ENCODE results near the gene TMEM163.
A peak's percentile ranks its signal among the peaks of the same experiment; 100 is the strongest.

TMEM163 gene

DNA sequence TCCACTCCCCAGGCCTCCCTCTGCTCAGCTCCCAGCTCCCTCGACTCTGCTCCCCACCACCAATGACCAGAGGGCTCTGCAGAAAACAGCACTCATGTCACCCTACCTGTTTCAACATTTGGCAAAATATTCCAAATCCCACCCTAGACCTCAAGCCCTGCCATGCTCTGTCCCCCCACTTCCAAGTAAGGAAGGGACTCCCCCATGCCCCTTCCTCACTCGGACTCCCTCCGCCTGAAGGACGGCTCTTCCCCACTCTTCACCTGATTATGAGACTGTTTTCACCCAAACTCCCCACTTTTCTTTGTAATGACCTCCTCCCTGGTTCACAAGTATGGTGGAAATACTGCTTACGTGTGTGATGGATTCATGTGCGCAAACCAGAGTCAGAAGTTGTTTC is 256.5 kb downstream of the TMEM163 start (continued):
- TF ChIP-seq ZNF280C (tag by site-specific recombination; IDR thresholded peaks at IDR 0.05), result no peak
- no peak for TF ChIP-seq ZNF350 (tag by site-specific recombination; IDR thresholded peaks at IDR 0.05)
- no peak for TF ChIP-seq ZNF544 (tag by site-specific recombination; IDR thresholded peaks at IDR 0.05)
- TF ChIP-seq, protein P1, sequence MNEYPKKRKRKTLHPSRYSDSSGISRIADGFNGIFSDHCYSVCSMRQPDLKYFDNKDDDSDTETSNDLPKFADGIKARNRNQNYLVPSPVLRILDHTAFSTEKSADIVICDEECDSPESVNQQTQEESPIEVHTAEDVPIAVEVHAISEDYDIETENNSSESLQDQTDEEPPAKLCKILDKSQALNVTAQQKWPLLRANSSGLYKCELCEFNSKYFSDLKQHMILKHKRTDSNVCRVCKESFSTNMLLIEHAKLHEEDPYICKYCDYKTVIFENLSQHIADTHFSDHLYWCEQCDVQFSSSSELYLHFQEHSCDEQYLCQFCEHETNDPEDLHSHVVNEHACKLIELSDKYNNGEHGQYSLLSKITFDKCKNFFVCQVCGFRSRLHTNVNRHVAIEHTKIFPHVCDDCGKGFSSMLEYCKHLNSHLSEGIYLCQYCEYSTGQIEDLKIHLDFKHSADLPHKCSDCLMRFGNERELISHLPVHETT (tag by site-specific recombination; IDR thresholded peaks at IDR 0.05), result no peak
- TF ChIP-seq KLF7 (tag by site-specific recombination; IDR thresholded peaks at IDR 0.05; ENCODE audit: borderline replicate concordance), result no peak
- TF ChIP-seq RBAK (tag by site-specific recombination; IDR thresholded peaks at IDR 0.05), result no peak
- no peak for TF ChIP-seq ZNF585B (tag by site-specific recombination; IDR thresholded peaks at IDR 0.05)
- no peak for TF ChIP-seq TSHZ1 (tag by site-specific recombination; IDR thresholded peaks at IDR 0.05; ENCODE audit: borderline replicate concordance)

DNA sequence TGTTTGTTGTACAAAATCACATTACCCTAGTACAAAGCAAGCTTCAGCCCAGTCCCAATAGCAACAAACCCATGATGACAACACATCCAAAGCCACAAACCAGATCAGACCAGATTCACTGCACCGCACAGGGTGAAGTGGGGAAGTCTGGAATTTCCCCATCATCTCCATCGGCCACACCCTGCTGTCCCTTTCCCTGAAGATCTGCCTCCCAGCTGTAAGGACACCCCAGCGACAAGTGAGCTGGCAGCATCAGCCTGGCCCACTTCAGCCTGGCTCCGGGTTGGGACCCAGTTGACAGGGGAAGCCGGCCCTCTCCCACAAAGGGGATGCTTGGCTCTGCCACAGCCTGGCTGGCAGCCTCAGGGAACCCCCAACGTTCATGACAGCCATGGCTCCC is 257.3 kb downstream of the TMEM163 start:
- no peak overlapping the region for H3K27ac ChIP-seq (ENCODE audit: extremely low read depth, low read depth, low read length)
- no peak for TF ChIP-seq ZNF560 (tag by site-specific recombination; IDR thresholded peaks at IDR 0.05; ENCODE audit: borderline replicate concordance)
- TF ChIP-seq SCRT2 (tag by site-specific recombination; IDR thresholded peaks at IDR 0.05), result 0 out of 2 replicates have a peak, but pooled peaks have one; percentile 12
- TF ChIP-seq ZNF391 (tag by site-specific recombination; IDR thresholded peaks at IDR 0.05; ENCODE audit: borderline replicate concordance, low read depth), result no peak
- no peak for TF ChIP-seq ZSCAN16 (tag by site-specific recombination; IDR thresholded peaks at IDR 0.05)
- TF ChIP-seq YY1 (tag by site-specific recombination; IDR thresholded peaks at IDR 0.05), result no peak
- TF ChIP-seq ZNF169 (tag by site-specific recombination; IDR thresholded peaks at IDR 0.05), result no peak
- no peaks in the 10 kb centered on the region for H3K4me1 ChIP-seq (ENCODE audit: control insufficient read depth, insufficient read depth, low read length)
- H3K36me3 ChIP-seq (ENCODE audit: control insufficient read depth in 2 of 2, insufficient read depth in 1 of 2, low read length in 2 of 2), result peaks cover 0 to 4% of the 10 kb centered on the region in 2 experiments; a peak in 1 of 3 replicates
- H3K4me3 ChIP-seq (ENCODE audit: low read depth, low read length), result no peak overlapping the region
- H3K9me3 ChIP-seq (ENCODE audit: control insufficient read depth, insufficient read depth, low read depth, low read length), result no peaks in the 10 kb centered on the region
- CTCF ChIA-PET, result interaction anchor here (0.6 to 2.0 kb wide), 2 partner anchors 10 to 511 kb away, joined by 3 to 19 read pairs; no protein-coding TSS in a partner anchor
- POLR2A ChIA-PET, result no interaction called here

DNA sequence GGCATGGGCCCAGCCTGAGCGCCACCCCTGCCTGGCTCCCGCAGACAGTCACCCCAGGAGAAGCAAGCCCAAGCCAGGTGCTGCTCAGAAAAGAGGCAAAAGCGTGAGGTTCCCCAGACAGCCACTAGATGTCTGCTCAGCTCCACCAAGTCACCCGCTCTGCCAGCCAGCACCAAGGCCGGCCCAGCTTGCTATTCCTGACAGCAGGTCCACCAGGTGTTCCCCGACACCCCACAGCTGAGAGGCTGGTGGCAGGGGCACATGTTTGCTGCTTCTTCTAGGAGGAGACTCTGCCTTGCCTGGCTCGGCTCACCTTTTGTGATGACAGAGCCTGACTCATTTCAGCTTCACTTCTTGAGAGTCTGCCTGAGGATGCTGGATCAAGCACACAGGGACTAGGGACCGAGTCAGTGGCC is 258.2 kb downstream of the TMEM163 start:
- no peak overlapping the region for H3K4me3 ChIP-seq (ENCODE audit: low read depth, low read length)
- ChIA-PET POLR2A (no interaction called here), CTCF (interaction anchor here (0.7 to 2.0 kb wide), 6 partner anchors 9 to 574 kb away, joined by 3 to 19 read pairs (median 4); no protein-coding TSS in a partner anchor)
- H3K4me1 ChIP-seq (ENCODE audit: control insufficient read depth, insufficient read depth, low read length), result no peaks in the 10 kb centered on the region
- no peaks in the 10 kb centered on the region for H3K9me3 ChIP-seq (ENCODE audit: control insufficient read depth, insufficient read depth, low read depth, low read length)
- H3K27ac ChIP-seq (ENCODE audit: extremely low read depth, low read depth, low read length), result no peak overlapping the region
- no peak for TF ChIP-seq FEZF1 (tag by site-specific recombination; IDR thresholded peaks at IDR 0.05)
- peak; percentile 65 for TF ChIP-seq ZNF654 (tag by site-specific recombination; IDR thresholded peaks at IDR 0.05; ENCODE audit: low read depth)
- peak; percentile 66 for TF ChIP-seq CTCF (tag by site-specific recombination; IDR thresholded peaks at IDR 0.05)
- no peak for TF ChIP-seq PBX3 (CRISPR knock-in tag; IDR thresholded peaks at IDR 0.05)
- no peak for TF ChIP-seq ZNF26 (tag by site-specific recombination; IDR thresholded peaks at IDR 0.05)
- peaks cover 0 to 13% of the 10 kb centered on the region in 2 experiments; a peak in 1 of 3 replicates for H3K36me3 ChIP-seq (ENCODE audit: control insufficient read depth in 2 of 2, insufficient read depth in 1 of 2, low read length in 2 of 2)
